ENCODE measurements around the gene LYL1. TPM values are rescaled to one million over a fixed set of nuclear protein-coding genes. Genes with fewer than 3 reads are reported as not detected.
A peak's percentile ranks its signal among the peaks of the same experiment; 100 is the strongest.

LYL1 gene
- total and polyA plus RNA-seq, 9 of the 15 experiments (the other 6 are each of a cell fraction or from before 2014, with no cell fraction given): 1.3 to 266 (median 34.0) TPM

DNA sequence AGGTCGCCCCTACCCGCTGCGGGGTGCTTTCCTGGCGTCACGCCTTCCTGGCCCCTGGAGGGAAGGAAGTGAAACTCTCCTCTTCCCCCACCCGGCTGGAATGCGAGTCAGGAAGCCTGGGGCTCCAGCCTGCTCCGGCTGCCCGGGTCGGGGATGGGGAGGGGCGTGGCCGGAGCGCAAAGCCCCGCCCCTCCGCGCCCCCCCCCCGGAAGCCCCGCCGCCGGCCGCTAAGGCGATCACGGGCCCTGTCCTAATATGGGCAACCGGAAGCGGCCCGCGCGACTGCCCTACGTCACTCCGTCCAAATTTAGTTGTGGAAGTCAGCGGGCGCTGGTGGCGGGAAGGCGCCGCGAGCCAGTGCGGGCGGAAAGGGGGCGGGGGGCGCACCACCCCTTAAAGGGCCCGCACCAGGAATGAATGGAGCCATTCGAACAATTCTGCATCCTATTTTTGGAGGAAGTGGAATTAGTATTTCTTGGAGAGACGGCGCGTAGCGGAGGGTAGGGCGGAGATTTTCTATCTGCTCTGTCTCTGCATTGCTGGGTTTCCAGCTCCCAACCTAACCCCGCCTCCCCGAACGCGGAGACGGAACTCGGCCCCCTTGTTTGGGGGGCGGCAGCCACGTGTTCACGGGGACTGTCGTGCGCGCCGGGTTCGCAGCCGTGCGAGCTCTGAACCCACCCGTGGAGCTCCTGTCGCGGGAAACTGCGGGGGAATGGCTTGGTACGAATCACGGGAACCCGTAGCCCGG, 49.1 kb upstream of the LYL1 start (continued):
- TF ChIP-seq, protein P1, sequence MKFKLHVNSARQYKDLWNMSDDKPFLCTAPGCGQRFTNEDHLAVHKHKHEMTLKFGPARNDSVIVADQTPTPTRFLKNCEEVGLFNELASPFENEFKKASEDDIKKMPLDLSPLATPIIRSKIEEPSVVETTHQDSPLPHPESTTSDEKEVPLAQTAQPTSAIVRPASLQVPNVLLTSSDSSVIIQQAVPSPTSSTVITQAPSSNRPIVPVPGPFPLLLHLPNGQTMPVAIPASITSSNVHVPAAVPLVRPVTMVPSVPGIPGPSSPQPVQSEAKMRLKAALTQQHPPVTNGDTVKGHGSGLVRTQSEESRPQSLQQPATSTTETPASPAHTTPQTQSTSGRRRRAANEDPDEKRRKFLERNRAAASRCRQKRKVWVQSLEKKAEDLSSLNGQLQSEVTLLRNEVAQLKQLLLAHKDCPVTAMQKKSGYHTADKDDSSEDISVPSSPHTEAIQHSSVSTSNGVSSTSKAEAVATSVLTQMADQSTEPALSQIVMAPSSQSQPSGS (CRISPR knock-in tag; IDR thresholded peaks at IDR 0.05): no peak
- TF ChIP-seq ETV1 (tag; conservative IDR thresholded peaks at IDR 0.05; ENCODE audit: low read depth) (no peak; the same call in none of the 2 replicates), NR1H2 (CRISPR knock-in tag; IDR thresholded peaks at IDR 0.05) (no peak), SRSF3 (IDR thresholded peaks at IDR 0.05; ENCODE audit: insufficient read depth, low read length) (no peak), SMAD4 (CRISPR knock-in tag; conservative IDR thresholded peaks at IDR 0.05) (peak; percentile 86), CEBPB (tag; IDR thresholded peaks at IDR 0.05) (no peak), FOSL1 (tag; conservative IDR thresholded peaks at IDR 0.05) (peak; percentile 53), PRMT5 (CRISPR knock-in tag; IDR thresholded peaks at IDR 0.05) (no peak), ZBTB17 (CRISPR knock-in tag; IDR thresholded peaks at IDR 0.05) (0 out of 2 replicates have a peak, but pooled peaks have one; percentile 43), NFATC3 (IDR thresholded peaks at IDR 0.05) (no peak), XRCC3 (IDR thresholded peaks at IDR 0.05) (no peak), ZNF23 (CRISPR knock-in tag; IDR thresholded peaks at IDR 0.05) (no peak), NCOA4 (IDR thresholded peaks at IDR 0.05; ENCODE audit: partially characterized antibody) (no peak), SP2 (IDR thresholded peaks at IDR 0.05; ENCODE audit: extremely low read depth, low read depth, low read length, poor library complexity, severe bottlenecking) (no peak), ETV5 (CRISPR knock-in tag; IDR thresholded peaks at IDR 0.05; ENCODE audit: low read depth) (peak; percentile 92), CHCHD3 (CRISPR knock-in tag; IDR thresholded peaks at IDR 0.05) (0 out of 2 replicates have a peak, but pooled peaks have one; percentile 41), RBM22 (IDR thresholded peaks at IDR 0.05; ENCODE audit: low read depth, low read length, poor library complexity, severe bottlenecking) (peak; percentile 40)
- TF ChIP-seq, protein P2, sequence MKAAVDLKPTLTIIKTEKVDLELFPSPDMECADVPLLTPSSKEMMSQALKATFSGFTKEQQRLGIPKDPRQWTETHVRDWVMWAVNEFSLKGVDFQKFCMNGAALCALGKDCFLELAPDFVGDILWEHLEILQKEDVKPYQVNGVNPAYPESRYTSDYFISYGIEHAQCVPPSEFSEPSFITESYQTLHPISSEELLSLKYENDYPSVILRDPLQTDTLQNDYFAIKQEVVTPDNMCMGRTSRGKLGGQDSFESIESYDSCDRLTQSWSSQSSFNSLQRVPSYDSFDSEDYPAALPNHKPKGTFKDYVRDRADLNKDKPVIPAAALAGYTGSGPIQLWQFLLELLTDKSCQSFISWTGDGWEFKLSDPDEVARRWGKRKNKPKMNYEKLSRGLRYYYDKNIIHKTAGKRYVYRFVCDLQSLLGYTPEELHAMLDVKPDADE (conservative IDR thresholded peaks at IDR 0.05; ENCODE audit: control insufficient read depth, low read depth, low read length): no peak; the same call in none of the 2 replicates
- TF ChIP-seq, protein P3, sequence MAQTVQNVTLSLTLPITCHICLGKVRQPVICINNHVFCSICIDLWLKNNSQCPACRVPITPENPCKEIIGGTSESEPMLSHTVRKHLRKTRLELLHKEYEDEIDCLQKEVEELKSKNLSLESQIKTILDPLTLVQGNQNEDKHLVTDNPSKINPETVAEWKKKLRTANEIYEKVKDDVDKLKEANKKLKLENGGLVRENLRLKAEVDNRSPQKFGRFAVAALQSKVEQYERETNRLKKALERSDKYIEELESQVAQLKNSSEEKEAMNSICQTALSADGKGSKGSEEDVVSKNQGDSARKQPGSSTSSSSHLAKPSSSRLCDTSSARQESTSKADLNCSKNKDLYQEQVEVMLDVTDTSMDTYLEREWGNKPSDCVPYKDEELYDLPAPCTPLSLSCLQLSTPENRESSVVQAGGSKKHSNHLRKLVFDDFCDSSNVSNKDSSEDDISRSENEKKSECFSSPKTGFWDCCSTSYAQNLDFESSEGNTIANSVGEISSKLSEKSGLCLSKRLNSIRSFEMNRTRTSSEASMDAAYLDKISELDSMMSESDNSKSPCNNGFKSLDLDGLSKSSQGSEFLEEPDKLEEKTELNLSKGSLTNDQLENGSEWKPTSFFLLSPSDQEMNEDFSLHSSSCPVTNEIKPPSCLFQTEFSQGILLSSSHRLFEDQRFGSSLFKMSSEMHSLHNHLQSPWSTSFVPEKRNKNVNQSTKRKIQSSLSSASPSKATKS (CRISPR knock-in tag; IDR thresholded peaks at IDR 0.05): no peak
- TF ChIP-seq, protein P4, sequence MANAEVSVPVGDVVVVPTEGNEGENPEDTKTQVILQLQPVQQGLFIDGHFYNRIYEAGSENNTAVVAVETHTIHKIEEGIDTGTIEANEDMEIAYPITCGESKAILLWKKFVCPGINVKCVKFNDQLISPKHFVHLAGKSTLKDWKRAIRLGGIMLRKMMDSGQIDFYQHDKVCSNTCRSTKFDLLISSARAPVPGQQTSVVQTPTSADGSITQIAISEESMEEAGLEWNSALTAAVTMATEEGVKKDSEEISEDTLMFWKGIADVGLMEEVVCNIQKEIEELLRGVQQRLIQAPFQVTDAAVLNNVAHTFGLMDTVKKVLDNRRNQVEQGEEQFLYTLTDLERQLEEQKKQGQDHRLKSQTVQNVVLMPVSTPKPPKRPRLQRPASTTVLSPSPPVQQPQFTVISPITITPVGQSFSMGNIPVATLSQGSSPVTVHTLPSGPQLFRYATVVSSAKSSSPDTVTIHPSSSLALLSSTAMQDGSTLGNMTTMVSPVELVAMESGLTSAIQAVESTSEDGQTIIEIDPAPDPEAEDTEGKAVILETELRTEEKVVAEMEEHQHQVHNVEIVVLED (CRISPR knock-in tag; IDR thresholded peaks at IDR 0.05): peak; percentile 69
- TF ChIP-seq, protein P5, sequence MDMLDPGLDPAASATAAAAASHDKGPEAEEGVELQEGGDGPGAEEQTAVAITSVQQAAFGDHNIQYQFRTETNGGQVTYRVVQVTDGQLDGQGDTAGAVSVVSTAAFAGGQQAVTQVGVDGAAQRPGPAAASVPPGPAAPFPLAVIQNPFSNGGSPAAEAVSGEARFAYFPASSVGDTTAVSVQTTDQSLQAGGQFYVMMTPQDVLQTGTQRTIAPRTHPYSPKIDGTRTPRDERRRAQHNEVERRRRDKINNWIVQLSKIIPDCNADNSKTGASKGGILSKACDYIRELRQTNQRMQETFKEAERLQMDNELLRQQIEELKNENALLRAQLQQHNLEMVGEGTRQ (CRISPR knock-in tag; IDR thresholded peaks at IDR 0.05): peak; percentile 70

Measured in K562 (cell line).